Measurements from ENCODE around the gene STPG3.

The STPG3 gene

DNA sequence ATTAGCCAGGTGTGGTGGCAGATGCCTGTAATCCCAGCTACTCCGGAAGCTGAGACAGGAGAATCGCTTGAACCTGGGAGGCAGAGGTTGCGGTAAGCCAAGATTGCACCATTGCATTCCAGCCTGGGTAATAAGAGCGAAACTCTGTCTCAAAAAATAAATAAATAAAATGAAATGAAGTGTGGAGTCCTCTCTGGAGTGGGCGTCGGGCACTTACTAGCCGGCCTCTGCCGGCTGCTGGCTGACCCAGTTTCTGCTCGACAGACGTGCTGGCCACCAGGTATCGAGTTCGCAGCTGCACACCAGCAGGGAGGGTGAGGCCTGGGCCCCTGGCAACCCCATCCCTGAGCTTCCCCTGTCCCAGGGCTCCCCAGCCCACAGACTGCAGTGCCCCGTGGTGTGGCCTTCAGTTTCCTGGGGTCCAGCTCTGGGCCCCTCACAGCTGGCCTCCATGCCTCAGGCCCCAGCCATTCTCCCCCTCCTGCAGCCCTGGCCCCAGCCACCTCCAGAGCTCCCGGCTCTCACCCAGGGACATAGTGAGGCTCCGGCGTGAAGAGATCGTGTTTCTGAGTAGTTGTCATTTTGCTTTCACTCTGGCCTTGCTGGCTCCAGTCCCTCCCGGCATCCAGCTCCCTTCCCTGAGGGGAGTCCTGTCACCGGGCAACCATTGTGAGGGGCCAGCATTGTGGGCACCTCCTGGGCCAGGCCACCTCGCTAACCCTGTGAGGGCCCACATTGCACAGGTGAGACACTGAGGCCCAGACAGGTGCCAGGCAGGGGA, 3.8 kb upstream of the STPG3 start:
- FAIRE-seq, result no peak

DNA sequence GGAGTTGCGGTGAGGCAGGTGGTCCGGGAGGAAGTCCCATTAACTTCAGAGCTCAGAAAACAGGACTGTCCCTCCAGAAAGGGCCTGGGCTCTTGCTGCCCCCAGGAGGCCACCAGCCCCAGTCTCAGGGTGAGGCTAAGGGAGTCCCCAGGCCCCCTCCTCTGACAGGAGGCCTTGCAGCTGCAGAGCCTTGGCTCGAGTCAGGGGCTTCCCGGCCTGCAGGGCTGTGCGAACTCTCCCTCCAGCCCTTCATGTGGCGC, 3.2 kb upstream of the STPG3 start:
- FAIRE-seq, result no peak

DNA sequence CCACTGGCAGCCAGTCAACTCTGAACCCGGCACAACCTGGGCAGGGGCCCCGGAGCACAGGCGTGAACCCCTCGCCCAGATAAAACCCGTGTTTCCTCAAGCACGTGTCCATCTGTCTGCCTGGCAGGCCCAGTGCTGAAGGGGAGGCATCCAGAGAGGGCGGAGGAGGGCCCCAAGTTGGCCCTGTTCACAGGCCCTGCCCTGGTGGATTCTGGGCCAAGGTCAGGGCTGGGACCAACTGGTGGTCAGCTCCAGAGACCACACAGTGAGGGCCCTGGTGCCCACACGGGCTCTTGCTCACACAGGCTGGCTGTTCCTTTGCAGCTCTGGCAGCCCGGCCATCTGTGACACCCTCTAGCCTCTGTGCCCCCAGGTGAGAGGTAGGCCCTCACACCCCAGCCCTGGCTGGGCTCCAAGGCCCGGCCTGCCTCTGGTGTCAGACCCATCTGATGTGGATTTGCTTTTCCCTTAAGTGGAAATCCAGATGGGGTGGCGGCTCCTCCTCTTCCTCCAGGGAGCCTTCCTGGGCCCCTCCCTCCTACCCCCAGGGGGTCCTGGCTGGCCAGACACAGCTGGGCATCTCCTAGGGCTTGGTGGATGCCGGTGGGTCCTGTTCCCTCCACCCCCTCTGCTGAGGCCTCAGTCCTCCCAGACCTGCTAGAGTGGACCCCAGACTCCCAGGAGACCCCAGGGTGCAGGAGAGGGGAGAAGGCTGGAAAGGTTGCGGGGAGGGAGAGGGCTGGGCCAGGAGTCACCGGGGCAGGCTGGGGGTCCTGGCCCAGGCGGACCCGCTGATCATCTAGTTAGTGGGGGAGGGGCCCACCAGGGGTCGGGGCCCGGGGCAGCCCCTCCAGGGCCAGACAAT, 525 bp upstream of the STPG3 start:
- FAIRE-seq, result no peak

DNA sequence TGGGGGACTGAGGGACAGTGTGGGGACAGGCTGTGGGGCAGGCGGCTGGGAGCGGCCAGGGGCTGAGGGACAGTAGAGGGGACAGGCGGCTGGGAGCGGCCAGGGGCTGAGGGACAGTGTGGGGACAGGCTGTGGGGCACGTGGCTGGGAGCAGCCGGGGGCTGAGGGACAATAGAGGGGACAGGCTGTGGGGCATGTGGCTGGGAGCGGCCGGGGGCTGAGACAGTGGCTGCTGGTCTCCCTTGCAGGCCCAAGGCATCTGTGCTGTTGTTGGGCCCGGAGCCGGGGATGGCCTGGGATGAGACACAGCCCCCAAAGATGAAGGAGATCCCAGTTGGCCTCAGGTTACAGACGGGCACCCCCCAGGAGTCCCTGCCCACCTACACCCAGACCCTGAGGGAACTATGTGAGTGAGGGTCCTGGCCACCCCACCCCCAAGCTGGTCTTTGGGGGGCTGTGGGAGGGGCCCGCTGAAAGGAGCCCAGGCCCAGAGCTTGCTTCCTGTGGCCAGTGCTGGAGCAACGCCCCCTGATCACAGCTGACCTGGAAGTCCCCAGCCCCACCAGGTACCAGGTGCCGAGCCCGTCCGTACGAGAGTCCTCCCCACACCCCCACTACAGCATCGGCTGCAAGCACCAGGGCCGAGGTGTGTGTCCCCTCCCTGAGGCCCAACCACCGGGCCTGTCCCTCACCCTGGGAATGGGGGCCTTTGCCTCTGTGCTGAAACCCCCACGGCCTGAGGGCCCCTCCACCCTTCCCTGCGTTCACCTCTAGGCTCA, 593 bp downstream of the STPG3 start:
- FAIRE-seq, result no peak

DNA sequence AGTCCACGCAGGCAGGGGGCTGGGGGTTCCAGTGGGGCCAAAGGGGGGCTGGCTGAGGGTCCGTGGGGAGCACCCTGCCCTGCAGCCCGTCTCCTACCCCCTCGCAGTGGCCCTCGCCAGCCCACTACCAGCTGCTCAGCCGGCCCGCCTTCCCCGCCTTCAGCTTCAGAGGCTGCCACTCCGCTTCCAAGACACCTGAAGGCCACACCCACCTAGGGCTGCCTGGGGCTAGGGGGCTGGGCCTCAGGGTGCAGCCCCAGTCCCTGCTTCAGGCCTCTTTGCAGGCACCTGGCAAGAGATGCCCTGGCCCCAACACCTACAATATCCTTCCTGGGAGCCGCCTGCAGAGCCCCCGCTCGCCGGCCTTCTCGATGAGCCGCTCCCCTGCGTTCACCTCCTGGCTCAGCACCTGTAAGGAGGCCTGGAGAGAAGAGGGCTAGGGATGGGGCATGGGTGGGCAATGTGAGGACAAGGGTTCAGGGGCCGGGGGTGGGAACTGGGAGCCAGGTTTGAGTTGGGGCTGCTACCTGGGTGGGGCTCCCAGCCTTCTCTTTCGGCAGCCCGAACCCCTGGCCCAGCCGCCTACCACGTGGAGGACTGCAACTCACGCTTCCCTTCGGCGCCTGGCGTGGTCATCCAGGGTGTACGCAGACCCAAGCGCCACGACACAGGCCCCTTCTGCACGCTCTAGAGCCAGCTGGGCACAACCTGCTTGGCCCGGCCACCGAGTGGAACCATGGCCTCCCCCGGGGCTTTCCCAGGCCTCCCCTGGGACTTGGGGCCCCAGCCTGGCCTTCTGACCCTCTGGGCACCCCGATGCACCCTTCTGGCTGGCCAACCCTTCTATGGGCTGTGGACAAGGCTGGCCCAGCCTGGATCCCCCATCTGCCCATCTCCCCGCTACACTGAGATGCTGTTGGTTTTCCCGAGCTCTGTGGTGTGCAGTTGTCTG, 1.7 kb downstream of the STPG3 start:
- no peak for FAIRE-seq

DNA sequence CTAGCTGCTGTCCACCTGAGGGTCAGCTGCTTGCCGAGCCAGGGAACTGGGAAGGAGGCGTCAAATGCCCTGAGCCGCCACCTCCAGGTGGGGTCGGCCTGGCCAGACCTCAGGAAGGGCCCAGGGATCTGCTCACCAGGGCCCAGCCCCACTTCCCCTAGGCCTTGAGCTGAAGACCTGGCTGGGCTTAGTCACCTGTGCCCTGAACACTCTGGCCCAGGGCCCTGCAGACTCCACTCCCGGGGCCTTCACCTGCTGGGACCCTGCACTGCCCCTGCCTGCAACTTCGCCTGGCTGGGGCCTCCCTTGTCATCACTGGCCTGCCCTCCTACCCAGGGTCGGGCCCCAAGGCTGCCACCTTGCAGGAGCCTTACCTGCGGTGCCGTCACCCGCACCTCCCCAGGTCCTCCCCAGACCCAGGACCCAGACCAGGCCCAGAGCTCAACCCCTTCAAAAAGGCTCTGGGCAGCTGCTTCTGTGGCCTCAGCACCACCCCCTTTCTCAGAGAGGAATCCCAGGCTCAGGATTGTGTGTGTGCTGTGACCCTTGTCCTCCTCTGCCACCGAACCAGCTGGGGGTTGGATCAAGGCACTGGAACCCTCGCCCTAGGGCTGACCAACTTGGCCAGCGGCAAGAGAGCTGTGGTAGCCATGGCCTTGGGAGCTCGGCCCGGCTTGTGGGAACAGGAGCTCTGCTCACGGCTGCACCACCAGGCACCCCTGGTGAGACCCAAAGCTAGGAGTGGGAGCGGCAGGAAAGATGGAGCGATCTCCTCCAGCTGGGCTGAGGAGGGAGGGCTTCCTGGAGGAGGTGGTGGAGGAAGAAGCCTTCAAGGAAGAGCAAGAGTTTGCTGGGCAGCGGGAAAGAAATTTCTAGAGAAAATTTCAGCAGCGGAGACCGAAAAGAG, 2.9 kb downstream of the STPG3 start:
- no peak for FAIRE-seq

DNA sequence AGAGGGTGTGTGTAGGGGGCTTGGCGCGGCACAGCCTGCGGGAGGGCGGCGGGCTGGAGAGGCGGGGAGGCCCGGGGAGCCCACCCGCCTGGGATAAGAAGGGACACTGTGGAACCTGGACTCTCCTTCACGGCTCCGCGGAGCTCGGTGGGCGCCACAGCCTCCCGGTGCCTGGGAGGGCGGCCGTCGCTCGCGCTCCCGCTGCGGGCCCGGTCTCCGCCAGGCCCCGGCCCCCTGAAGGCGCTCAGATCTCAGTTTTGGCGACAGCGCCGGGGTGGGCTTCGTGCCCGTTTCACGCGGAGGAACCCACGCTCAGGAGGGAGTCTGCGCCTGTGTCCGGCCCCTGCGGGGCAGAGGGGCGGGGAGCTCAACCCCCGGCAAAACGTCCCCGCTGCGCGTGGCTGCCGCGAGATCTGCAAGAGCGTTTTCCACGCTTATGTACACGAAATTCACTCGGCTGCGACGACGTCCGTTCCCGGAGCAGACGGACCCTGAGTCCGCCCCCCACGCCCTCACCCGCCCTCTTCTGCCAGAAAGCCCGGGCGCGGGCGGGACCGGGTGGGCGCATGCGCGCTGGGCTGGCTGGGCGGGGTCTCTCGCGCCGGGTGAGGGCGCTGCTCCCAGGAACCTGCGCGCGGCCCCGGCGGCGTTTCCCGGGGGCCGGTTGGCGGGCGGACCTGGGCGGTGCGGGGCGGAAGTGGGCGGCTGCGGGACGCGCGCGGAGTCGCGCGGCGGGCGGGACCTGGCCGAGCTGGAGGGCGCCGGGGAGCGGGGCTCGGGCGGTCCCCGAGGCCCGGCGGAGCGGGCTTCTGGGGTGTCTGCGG, 3.8 kb downstream of the STPG3 start, which contains the start of gene NELFB:
Gene NELFB (plus strand): TSS at position 704 of the 824 bp plus-strand sequence.
- FAIRE-seq, result no peak

DNA sequence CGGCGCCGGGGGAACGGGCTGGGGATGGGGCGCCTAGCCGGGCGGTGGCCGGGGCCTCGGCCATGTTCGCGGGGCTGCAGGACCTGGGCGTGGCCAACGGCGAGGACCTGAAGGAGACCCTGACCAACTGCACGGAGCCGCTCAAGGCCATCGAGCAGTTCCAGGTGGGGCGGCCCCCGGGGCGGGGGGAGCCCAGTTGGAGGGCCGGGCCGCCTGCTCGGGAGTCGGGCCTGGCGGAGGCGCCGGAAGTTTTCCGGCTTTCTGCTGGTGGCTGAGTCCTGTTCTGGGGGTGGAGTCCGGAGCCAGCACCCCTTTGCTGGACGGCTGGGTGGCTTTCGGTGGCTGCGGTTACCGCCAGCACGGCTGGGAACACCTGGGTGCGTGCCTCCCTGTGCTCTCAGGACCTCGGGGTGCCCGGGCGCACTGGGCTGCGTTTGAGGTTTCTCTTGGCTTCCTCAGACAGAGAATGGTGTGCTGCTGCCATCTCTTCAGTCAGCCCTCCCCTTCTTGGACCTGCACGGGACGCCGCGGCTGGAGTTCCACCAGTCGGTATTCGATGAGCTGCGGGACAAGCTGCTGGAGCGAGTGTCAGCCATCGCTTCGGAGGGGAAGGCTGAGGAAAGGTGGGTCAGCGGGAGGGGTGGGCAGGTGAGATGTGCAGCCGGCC, 4.5 kb downstream of the STPG3 start:
- FAIRE-seq, result no peak

DNA sequence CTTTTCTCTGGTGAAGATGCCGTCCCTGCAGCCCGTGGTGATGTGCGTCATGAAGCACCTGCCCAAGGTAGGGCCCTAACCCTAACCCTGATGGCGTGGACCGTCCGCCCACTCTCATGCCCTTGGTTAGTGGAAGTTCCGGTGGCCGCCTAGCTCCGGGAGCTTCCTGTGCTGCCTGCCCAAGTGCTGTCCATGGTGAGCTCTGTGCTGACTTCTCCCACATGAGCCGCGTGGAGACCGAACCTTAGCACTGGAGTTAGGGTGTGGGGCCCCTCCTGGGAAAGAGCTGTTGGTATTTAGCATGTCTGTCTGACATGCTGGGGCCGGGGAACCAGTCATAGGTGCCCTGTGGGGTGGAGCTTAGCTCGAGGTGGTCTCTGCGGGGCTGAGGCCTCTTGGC, 5.3 kb downstream of the STPG3 start:
- FAIRE-seq, result no peak

DNA sequence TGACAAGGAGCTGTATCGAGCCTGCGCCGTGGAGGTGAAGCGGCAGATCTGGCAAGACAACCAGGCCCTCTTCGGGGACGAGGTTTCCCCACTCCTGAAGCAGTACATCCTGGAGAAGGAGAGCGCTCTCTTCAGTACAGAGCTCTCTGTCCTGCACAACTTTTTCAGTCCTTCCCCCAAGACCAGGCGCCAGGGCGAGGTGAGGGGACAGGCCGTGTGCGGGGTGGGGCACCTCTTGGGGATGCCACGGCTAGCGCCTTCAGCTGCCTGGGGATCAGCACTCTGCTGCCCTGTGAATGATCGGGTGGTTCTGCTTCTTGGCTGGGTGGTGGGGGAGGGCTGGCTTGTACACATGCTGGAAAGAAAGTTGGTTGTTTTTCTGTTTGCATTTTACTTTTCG, 5.8 kb downstream of the STPG3 start:
- no peak for FAIRE-seq

DNA sequence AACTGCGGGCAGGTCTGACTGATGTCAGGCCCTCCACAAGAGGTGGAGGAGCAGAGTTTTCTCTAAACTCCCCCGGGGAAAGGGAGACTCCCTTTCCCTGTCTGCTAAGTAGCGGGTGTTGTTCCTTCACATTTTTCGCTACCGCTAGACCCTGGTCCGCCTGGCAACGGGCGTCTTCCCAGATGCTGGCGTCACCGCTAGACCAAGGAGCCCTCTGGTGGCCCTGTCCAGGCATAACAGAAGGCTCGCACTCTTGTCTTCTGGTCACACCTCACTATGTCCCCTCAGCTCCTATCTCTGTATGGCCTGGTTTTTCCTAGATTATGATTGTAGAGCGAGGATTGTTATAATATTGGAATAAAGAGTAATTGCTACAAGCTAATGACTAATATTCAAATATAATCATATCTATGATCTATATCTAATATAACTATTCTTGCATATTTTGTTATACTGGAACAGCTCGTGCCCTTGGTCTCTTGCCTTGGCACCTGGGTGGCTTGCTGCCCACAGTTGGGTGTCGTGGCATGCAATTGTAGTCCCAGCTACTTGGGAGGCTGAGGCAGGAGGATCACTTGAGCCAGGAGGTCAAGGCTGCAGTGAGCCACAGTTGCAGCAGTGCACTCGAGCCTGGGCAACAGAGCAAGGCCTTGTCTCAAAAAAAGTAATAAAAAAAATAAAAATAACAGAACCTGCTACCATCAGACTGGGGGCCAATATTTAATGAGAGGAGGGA, 11.3 kb downstream of the STPG3 start:
- FAIRE-seq, result peak; percentile 13

DNA sequence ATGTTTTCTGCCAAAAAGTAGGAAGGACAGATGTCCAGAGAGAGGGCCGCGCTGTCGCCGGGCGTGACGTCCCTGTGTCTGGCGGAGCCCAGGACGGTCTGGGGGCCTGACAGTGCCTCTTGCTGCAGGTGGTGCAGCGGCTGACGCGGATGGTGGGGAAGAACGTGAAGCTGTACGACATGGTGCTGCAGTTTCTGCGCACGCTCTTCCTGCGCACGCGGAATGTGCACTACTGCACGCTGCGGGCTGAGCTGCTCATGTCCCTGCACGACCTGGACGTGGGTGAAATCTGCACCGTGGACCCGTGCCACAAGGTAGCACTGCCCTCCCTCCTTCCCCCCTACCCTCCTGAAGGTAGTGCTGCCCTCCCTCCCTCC, 11.8 kb downstream of the STPG3 start:
- FAIRE-seq, result no peak

DNA sequence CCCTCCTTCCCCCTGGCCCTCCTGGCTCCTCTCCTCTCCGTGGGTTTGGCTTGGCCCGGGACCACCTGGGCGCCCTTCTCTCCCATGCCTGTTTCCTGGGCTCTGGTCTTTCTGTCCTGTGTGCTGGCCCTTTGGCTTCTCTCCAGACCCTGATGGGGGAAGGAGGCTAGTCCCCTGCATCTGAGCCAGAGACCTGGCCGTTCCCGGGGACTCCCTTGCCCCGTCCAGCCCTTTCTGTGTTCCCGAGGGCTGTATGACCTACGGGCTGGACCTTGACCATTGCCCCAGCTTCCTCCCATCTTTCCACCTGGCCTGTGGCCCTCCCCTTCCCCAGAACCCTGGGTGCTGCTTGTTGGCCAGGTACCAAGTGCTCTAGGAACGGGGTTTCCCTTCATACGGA, 12.4 kb downstream of the STPG3 start:
- FAIRE-seq, result no peak

DNA sequence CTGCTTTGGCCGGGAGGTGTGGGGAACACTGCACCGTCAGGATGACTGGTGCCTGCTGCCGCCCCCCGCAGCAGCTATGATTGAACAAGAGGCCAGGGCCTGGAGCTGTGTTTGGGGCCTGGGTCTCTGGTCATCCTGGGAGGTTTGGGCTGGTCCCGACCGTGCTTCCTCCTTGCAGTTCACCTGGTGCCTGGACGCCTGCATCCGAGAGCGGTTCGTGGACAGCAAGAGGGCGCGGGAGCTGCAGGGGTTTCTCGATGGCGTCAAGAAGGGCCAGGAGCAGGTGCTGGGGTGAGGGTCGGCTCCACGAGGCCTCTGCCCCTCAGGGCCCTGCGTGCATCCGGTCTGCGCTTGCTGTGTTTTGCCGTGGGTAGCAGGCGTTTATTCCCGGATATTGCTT, 13.0 kb downstream of the STPG3 start:
- FAIRE-seq, result no peak

DNA sequence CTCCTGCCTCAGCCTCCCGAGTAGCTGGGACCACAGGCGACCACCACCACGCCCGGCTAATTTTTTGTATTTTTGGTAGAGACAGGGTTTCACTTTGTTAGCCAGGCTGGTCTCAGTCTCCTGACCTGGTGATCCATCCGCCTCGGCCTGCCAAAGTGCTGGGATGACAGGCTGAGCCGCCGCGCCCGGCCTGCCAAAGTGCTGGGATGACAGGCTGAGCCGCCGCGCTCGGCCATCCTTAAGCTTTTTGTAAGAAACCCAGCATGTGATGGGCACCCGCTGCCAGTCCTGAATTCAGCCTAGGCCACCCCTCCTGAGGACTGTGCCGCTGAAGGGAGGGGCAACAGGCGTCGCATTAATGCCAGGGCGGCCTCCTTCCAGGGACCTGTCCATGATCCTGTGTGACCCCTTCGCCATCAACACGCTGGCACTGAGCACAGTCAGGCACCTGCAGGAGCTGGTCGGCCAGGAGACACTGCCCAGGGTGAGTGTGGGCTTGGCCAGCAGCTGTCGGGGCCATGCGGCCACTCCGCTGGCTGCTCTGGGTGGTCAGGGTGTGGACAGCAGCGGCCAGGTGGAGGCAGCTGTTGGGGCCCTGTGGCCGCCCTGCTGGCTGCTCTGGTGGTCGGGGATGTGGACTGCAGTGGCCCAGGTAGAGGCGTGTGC, 14.5 kb downstream of the STPG3 start:
- no peak for FAIRE-seq

DNA sequence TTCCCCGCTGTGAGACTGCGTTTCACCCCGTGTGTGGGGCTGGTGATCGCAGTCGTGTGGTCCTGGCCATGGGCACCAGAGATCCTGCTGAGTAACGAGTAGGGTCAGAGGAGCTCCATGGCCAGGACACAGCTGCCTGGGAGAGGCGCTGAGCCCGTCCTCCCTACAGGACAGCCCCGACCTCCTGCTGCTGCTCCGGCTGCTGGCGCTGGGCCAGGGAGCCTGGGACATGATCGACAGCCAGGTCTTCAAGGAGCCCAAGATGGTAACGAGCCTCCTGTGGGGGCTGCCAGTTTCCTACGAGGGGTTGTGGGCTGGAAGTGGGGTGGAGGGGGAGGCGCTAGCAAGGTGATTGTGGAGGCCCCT, 15.1 kb downstream of the STPG3 start:
- FAIRE-seq, result no peak

DNA sequence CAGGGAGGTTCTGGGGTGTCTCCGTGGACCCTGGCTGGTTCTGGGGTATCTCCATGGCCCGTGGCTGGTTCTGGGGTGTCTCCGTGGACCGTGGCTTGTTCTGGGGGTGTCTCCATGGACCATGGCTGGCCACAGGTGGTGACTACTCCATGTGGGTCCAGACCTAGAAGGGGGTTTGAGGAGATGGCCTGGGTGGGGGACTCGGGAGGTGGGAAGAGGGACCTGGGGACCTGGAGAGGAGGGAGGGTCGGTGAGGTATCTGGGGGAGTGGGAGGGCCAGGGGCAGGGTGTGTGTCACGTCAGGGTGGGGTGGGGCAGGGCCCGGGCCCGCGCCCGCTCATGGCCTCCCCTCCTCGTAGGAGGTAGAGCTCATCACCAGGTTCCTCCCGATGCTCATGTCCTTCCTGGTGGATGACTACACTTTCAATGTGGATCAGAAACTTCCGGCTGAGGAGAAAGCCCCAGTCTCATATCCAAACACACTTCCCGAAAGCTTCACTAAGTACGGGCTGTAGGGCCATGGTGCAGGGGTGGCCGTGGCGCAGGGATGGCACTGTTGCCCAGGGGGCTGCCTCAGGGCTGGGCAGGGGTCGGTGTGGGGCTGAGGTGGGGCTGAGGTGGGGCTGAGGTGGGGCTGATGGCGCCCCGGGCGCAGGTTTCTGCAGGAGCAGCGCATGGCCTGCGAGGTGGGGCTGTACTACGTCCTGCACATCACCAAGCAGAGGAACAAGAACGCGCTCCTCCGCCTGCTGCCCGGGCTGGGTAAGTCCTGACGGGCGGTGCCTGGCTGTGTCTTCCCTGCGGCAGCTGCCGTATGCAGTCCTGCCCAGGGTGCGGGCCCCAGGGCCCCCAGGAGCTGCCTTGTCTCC, 15.7 kb downstream of the STPG3 start:
- no peak for FAIRE-seq

DNA sequence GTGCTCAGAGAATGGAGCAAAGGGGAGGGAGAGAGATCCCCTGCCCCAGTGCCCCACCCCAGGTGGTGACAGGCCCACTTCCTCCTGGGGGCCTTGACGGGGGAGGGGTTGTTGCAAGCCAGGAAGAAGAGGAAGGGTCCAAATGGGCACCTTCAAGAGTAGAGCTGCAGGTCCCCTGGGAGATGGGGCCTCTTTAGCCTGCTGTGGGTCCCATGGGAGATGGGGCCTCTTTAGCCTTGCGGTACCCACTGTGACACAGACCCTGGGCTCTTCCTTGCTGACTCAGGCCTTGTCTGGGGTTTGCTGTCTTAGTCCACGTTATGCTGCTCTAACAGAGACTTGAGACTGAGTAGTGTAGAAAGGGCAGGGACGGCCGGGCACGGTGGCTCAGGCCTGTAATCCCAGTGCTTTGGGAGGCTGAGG, 16.9 kb downstream of the STPG3 start:
- no peak for FAIRE-seq
